ENCODE data around the gene TPRG1L.
A peak's percentile ranks its signal among the peaks of the same experiment; 100 is the strongest.

TPRG1L gene

GRCh38 chr1:3641816-3642215 is 17.0 kb downstream of the TPRG1L start:
- no peak for FAIRE-seq

GRCh38 chr1:3642919-3643675 is 18.3 kb downstream of the TPRG1L start:
- DNase-seq (ENCODE audit: insufficient read length, low spot score) (no peak), FAIRE-seq (no peak)

More at GRCh38 chr1:3641816-3642215, 17.0 kb downstream of the TPRG1L start:
- no peak for DNase-seq (ENCODE audit: insufficient read length, low spot score)

GRCh38 chr1:3644273-3644672 is 19.5 kb downstream of the TPRG1L start:
- DNase-seq (ENCODE audit: insufficient read length, low spot score) (no peak), FAIRE-seq (no peak)

- DNase-seq (ENCODE audit: insufficient read length, low spot score) (no peak), FAIRE-seq (no peak)
Observed at GRCh38 chr1:3645247-3645646, 20.4 kb downstream of the TPRG1L start.

- DNase-seq (ENCODE audit: insufficient read length, low spot score) (no peak), FAIRE-seq (no peak)
Observed at GRCh38 chr1:3645666-3646355, 21.0 kb downstream of the TPRG1L start.

GRCh38 chr1:3646596-3646995 is 21.8 kb downstream of the TPRG1L start:
- DNase-seq (ENCODE audit: insufficient read length, low spot score): no peak
- no peak for FAIRE-seq

GRCh38 chr1:3649342-3650247 is 24.8 kb downstream of the TPRG1L start, which contains the start of gene WRAP73:
TSS of gene WRAP73 (minus strand) at chr1:3650103. CDS start at chr1:3649999, 104 bp downstream.
- FAIRE-seq: peak; percentile 97

GRCh38 chr1:3650248-3651025 is 25.6 kb downstream of the TPRG1L start:
- FAIRE-seq (no peak), DNase-seq (ENCODE audit: insufficient read length, low spot score) (no peak)

More at GRCh38 chr1:3649342-3650247, 24.8 kb downstream of the TPRG1L start, which contains the start of gene WRAP73:
- peak; percentile 99 for DNase-seq (ENCODE audit: insufficient read length, low spot score)

GRCh38 chr1:3651026-3651929 is 26.5 kb downstream of the TPRG1L start:
- peak; percentile 56 for FAIRE-seq
- no peak for DNase-seq (ENCODE audit: insufficient read length, low spot score)

GRCh38 chr1:3651930-3652547 is 27.2 kb downstream of the TPRG1L start, which contains the start of gene TP73:
TSS of gene TP73 (plus strand) at chr1:3652516. CDS start at chr1:3682366, 29,850 bp downstream.
- FAIRE-seq (peak; percentile 69), DNase-seq (ENCODE audit: insufficient read length, low spot score) (no peak)

- DNase-seq (ENCODE audit: insufficient read length, low spot score) (no peak), FAIRE-seq (no peak)
Observed at GRCh38 chr1:3652548-3653285, 27.9 kb downstream of the TPRG1L start.

GRCh38 chr1:3653286-3653618 is 28.4 kb downstream of the TPRG1L start:
- no peak for FAIRE-seq
- no peak for DNase-seq (ENCODE audit: insufficient read length, low spot score)

GRCh38 chr1:3654549-3655281 is 29.9 kb downstream of the TPRG1L start:
- DNase-seq (ENCODE audit: insufficient read length, low spot score) (no peak), FAIRE-seq (peak; percentile 21)

GRCh38 chr1:3656450-3657095 is 31.8 kb downstream of the TPRG1L start:
- DNase-seq (ENCODE audit: insufficient read length, low spot score) (peak; percentile 68), FAIRE-seq (peak; percentile 99)

GRCh38 chr1:3657096-3657475 is 32.3 kb downstream of the TPRG1L start:
- FAIRE-seq: peak; percentile 4
- DNase-seq (ENCODE audit: insufficient read length, low spot score): no peak

GRCh38 chr1:3657578-3658230 is 32.9 kb downstream of the TPRG1L start:
- no peak for FAIRE-seq
- no peak for DNase-seq (ENCODE audit: insufficient read length, low spot score)

Measured in GM19239 (cell line).